IMR-90 (cell line): Measurements from ENCODE around the gene CDK17. TPM values are rescaled to one million over a fixed set of nuclear protein-coding genes. Genes with fewer than 3 reads are reported as not detected.

Experiments
- ATAC-seq: fragments of 200-7000 bp; cut with Tn5 transposase; 2 replicates; pipeline ENCODE4 v1.9.1; 2020; ENCODE audit warnings: low read depth, mild to moderate bottlenecking, moderate library complexity
- BruUV-seq: library from RNA; stranded (reverse); fragments of 400-500 nt; replicated peaks from 2 replicates; lab custom pipeline; 2021; lab: Mats Ljungman, UMichigan
- CTCF ChIA-PET: fragments of 300-600 bp; formaldehyde crosslinking; extraction: SDS; loops from one replicate; lab custom pipeline; 2021; ENCODE audit warnings: antibody characterized with exemption; lab: Yijun Ruan, JAX
- POLR2A ChIA-PET: fragments of 300-600 bp; sonication (Branson Sonifier 250); formaldehyde crosslinking; loops from one replicate; lab custom pipeline; 2022; ENCODE audit warnings: antibody characterized with exemption; ENCODE audit not compliant: unreplicated experiment; lab: Charles Lee
- DNase-seq: peaks from one replicate; pipeline ENCODE4 v3.0.0; 2013
- H2AFZ ChIP-seq: replicated peaks from 2 replicates; pipeline ENCODE3; 2013; ENCODE audit warnings: low read length, mild to moderate bottlenecking; ENCODE audit not compliant: poor library complexity
- H2AK5ac ChIP-seq: 2 replicates; pipeline ENCODE4 v1.6.1; 2013; ENCODE audit warnings: low read depth, low read length, inconsistent platforms
- H2AK9ac ChIP-seq: replicated peaks from 2 replicates; pipeline ENCODE3; 2013; ENCODE audit warnings: mild to moderate bottlenecking, low read depth, low read length, moderate library complexity; ENCODE audit not compliant: poor library complexity
- H2BK120ac ChIP-seq: 2 replicates; pipeline ENCODE4 v1.6.1; 2013; ENCODE audit warnings: low read depth, low read length, inconsistent platforms
- H2BK15ac ChIP-seq: 3 replicates; pipeline ENCODE4 v1.6.1; 2013; ENCODE audit warnings: low read depth, low read length, inconsistent platforms
- H2BK20ac ChIP-seq: 2 replicates; pipeline ENCODE4 v1.6.1; 2013; ENCODE audit warnings: low read depth, mild to moderate bottlenecking, inconsistent platforms, low read length, moderate library complexity
- H2BK5ac ChIP-seq: 2 replicates; pipeline ENCODE4 v1.6.1; 2013; ENCODE audit warnings: mild to moderate bottlenecking, low read depth, low read length, inconsistent platforms; ENCODE audit not compliant: poor library complexity, severe bottlenecking
- H3K14ac ChIP-seq: replicated peaks from 2 replicates; pipeline ENCODE4 v1.6.1; 2013; ENCODE audit warnings: low read depth, low read length, inconsistent platforms
- H3K18ac ChIP-seq: 2 replicates; pipeline ENCODE4 v1.6.1; 2013; ENCODE audit warnings: low read depth, low read length, control low read depth
- H3K23ac ChIP-seq: 2 replicates; pipeline ENCODE4 v1.6.1; 2013; ENCODE audit warnings: low read depth, low read length, inconsistent platforms
- H3K27ac ChIP-seq: 2 replicates; pipeline ENCODE4 v1.5.1; 2013; ENCODE audit warnings: mild to moderate bottlenecking, control low read depth, low read length; ENCODE audit not compliant: insufficient read depth
- H3K27me3 ChIP-seq: 2 replicates; pipeline ENCODE4 v1.6.1; 2013; ENCODE audit warnings: low read length; ENCODE audit not compliant: control insufficient read depth, insufficient read depth
- H3K36me3 ChIP-seq: 2 replicates; pipeline ENCODE4 v1.6.1; 2013; ENCODE audit warnings: low read length, mixed read lengths; ENCODE audit not compliant: control insufficient read depth, insufficient read depth
- H3K4ac ChIP-seq: 2 replicates; pipeline ENCODE4 v1.6.1; 2013; ENCODE audit warnings: low read depth, low read length, inconsistent platforms
- H3K4me1 ChIP-seq: 2 replicates; pipeline ENCODE4 v1.6.1; 2013; ENCODE audit warnings: low read length, mixed read lengths; ENCODE audit not compliant: control insufficient read depth, insufficient read depth
- H3K4me2 ChIP-seq: 2 replicates; pipeline ENCODE4 v1.6.1; 2013; ENCODE audit warnings: low read depth, mild to moderate bottlenecking, control low read depth, low read length, moderate library complexity
- H3K4me3 ChIP-seq: 2 replicates; pipeline ENCODE4 v1.5.1; 2013; ENCODE audit warnings: low read depth, mild to moderate bottlenecking, control low read depth, low read length, moderate library complexity; ENCODE audit not compliant: insufficient read depth
- H3K56ac ChIP-seq: 2 replicates; pipeline ENCODE4 v1.6.1; 2013; ENCODE audit warnings: low read length, inconsistent platforms; ENCODE audit not compliant: insufficient read depth; ENCODE audit errors: extremely low read depth
- H3K79me1 ChIP-seq, 2 experiments: 2 replicates each; pipeline ENCODE4 v1.6.1; 2013; ENCODE audit warnings: low read length in 2 of 2, inconsistent platforms in 1 of 2, low read depth in 1 of 2
- H3K9ac ChIP-seq: 2 replicates; pipeline ENCODE4 v1.6.1; 2013; ENCODE audit warnings: low read depth, low read length, control low read depth
- H3K9me1 ChIP-seq: 2 replicates; pipeline ENCODE4 v1.6.1; 2013; ENCODE audit warnings: low read length, inconsistent platforms; ENCODE audit not compliant: insufficient read depth
- H3K9me3 ChIP-seq: 2 replicates; pipeline ENCODE4 v1.6.1; 2013; ENCODE audit warnings: low read length; ENCODE audit not compliant: control insufficient read depth, insufficient read depth
- H4K20me1 ChIP-seq: 2 replicates; pipeline ENCODE4 v1.6.1; 2013; ENCODE audit warnings: low read length, inconsistent platforms; ENCODE audit not compliant: insufficient read depth
- H4K5ac ChIP-seq: 2 replicates; pipeline ENCODE4 v1.6.1; 2013; ENCODE audit warnings: mild to moderate bottlenecking, low read depth, low read length, control low read depth
- H4K8ac ChIP-seq, 2 experiments: 2 replicates each; pipeline ENCODE4 v1.6.1; 2013; ENCODE audit warnings: low read depth in 2 of 2, low read length in 2 of 2, control low read depth in 1 of 2, inconsistent platforms in 1 of 2
- H4K91ac ChIP-seq: 2 replicates; pipeline ENCODE4 v1.6.1; 2013; ENCODE audit warnings: low read depth, low read length, inconsistent platforms; ENCODE audit not compliant: insufficient read depth
- CEBPB ChIP-seq: IDR thresholded peaks from 2 replicates; pipeline ENCODE4 v1.6.1; 2012; ENCODE audit warnings: low read depth, low read length, improper control_type of control experiment
- FOS ChIP-seq: fragments of 150-350 bp; IDR thresholded peaks from 2 replicates; pipeline ENCODE4 v1.6.1; 2016; ENCODE audit warnings: low read depth, low read length
- MAFK ChIP-seq: IDR thresholded peaks from 2 replicates; pipeline ENCODE4 v1.6.1; 2012; ENCODE audit warnings: low read depth, low read length, improper control_type of control experiment
- MAZ ChIP-seq: IDR thresholded peaks from 2 replicates; pipeline ENCODE4 v1.6.1; 2012; ENCODE audit warnings: low read depth, mild to moderate bottlenecking, low read length, improper control_type of control experiment, moderate library complexity, borderline replicate concordance
- MXI1 ChIP-seq: IDR thresholded peaks from 2 replicates; pipeline ENCODE4 v1.6.1; 2012; ENCODE audit warnings: low read depth, mild to moderate bottlenecking, low read length, moderate library complexity, borderline replicate concordance
- RAD21 ChIP-seq: IDR thresholded peaks from 2 replicates; pipeline ENCODE4 v1.6.1; 2012; ENCODE audit warnings: low read length, improper control_type of control experiment
- RCOR1 ChIP-seq: IDR thresholded peaks from 2 replicates; pipeline ENCODE4 v1.6.1; 2012; ENCODE audit warnings: mild to moderate bottlenecking, low read length, improper control_type of control experiment; ENCODE audit not compliant: insufficient replicate concordance
- RFX5 ChIP-seq: IDR thresholded peaks from 2 replicates; pipeline ENCODE4 v1.8.0; 2012; ENCODE audit warnings: low read depth, mild to moderate bottlenecking, low read length, moderate library complexity
- SMC3 ChIP-seq: fragments of 150-350 bp; IDR thresholded peaks from 2 replicates; pipeline ENCODE4 v1.6.1; 2016; ENCODE audit warnings: low read depth, mild to moderate bottlenecking, antibody characterized with exemption, low read length, moderate library complexity
- USF2 ChIP-seq: fragments of 150-350 bp; IDR thresholded peaks from 2 replicates; pipeline ENCODE4 v1.6.1; 2017; ENCODE audit warnings: mild to moderate bottlenecking, antibody characterized with exemption, low read length, low read depth
- WGBS, 2 experiments: methylation state at CpG; one replicate each; pipeline versions ENCODE4 v1.1.5 to v1.1.7; 2013; ENCODE audit warnings: missing lambda C conversion rate in 2 of 2; ENCODE audit not compliant: insufficient read length in 1 of 2; ENCODE audit errors: extremely low coverage in 2 of 2; 5-methylcytosine and 5-hydroxymethylcytosine counted together
- dilution Hi-C: fragments of 300-500 bp; cut with HindIII; formaldehyde crosslinking; loops from one replicate; pipeline ENCODE4 v1.14.3; 2018; ENCODE audit warnings: low sequenced_read_pairs; ENCODE audit not compliant: unreplicated experiment
- in situ Hi-C: fragments of 300-500 bp; cut with MboI; formaldehyde crosslinking; loops from 3 replicates; pipeline ENCODE4 v1.14.3; 2019; ENCODE audit warnings: low sequenced_read_pairs, inconsistent platforms, mixed read lengths
- intact Hi-C: fragments of 100-400 bp; cut with micrococcal nuclease; formaldehyde crosslinking; loops from 2 replicates; pipeline ENCODE4 v1.10.0; 2022
- polyA plus RNA-seq, 3 experiments: library from polyadenylated mRNA; depleted of rRNA; stranded (reverse); fragments of >200 nt; gene quantifications; 2 replicates each; pipeline ENCODE4 v1.2.3, GENCODE V29; 2012; ENCODE audit warnings: low replicate concordance in 1 of 3
- total RNA-seq: library from RNA; depleted of rRNA; stranded (reverse); fragments of >200 nt; gene quantifications from 2 replicates; pipeline ENCODE4 v1.2.3, GENCODE V29; 2012
- TF ChIP-seq, protein P1 (sequence below): fragments of 150-350 bp; IDR thresholded peaks from 2 replicates; pipeline ENCODE4 v1.6.1; 2016; ENCODE audit warnings: low read depth, mild to moderate bottlenecking, low read length, moderate library complexity, borderline replicate concordance

Gene CDK17
- total and polyA plus RNA-seq, 2 of the 4 experiments (the other 2 are of a cell fraction): 14.5 to 50.2 TPM

DNA sequence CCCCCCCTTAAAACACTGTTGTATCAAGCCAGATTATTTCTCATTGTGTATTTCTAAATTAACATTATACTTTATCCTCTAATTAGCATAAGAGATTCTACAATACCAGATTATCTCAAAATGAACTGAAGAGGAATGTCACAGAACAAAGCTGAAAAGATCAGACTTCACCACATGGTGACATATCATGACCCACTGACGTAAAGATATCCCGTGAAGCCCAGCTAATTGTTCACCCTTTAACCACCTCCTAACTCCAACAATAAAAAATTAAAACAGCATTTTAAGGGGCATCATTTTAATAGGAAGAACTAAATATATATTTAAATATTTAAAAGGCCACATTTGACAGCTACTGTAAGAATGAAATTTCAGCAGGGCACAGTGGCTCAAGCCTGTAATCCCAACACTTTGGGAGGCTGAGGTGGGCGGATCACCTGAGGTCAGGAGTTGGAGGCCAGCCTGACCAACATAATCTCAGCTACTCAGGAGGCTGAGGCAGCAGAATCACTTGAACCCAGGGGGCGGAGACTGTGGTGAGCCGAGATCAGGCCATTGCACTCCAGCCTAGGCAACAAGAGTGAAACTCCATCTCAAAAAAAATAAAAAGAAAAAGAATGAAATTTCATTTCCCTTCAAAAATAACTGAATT, 29.0 kb downstream of the CDK17 start (continued):
- no peak for TF ChIP-seq USF2

DNA sequence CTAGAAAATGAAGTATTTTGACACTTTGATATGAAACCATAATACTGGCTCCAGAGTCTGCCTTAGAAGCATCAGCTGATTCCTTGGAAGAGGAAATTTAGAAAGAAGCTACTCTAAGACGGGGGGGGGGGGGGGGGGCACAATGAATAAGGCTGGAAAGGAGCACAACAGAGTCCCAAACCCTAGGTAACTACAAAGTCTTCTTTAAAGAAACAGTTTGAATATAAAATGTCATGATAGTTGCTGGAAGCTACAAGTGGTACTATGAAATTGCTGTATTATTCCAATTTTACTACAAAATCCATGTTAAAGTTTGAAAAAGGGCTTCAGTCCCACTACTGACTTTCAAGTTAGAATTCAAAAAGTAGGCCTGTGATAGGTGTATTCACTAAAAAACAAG, 31.6 kb downstream of the CDK17 start:
- no peak overlapping the region for H3K4ac ChIP-seq
- dilution Hi-C loops (no loop called here), in situ Hi-C loops (no loop called here), intact Hi-C loops (no loop called here)
- no peak overlapping the region for H3K14ac ChIP-seq
- H4K5ac ChIP-seq: no peak overlapping the region
- POLR2A ChIA-PET: no interaction called here
- no peak for ATAC-seq
- H3K27me3 ChIP-seq: no peaks in the 10 kb centered on the region
- no peak for DNase-seq
- WGBS, 2 experiments: no CpG with 5 or more reads among the region's 1 CpG
- no peak overlapping the region for H2AFZ ChIP-seq
- no peak overlapping the region for H3K23ac ChIP-seq
- H3K9me3 ChIP-seq: no peaks in the 10 kb centered on the region
- H3K4me3 ChIP-seq: no peak overlapping the region
- no peak overlapping the region for H3K56ac ChIP-seq
- H3K4me1 ChIP-seq: peaks cover 6% of the 10 kb centered on the region
- no peak overlapping the region for H3K27ac ChIP-seq
- BruUV-seq: no TSS peak
- no peak overlapping the region for H2AK5ac ChIP-seq
- no peak overlapping the region for H4K91ac ChIP-seq
- H3K4me2 ChIP-seq: no peak overlapping the region
- H3K79me1 ChIP-seq: peaks cover 3 to 63% of the 10 kb centered on the region in 2 experiments; a peak in 3 of 4 replicates
- H2AK9ac ChIP-seq: no peak overlapping the region
- H3K18ac ChIP-seq: no peak overlapping the region
- H3K9me1 ChIP-seq: no peaks in the 10 kb centered on the region; the same call in 1 of the 2 replicates
- 0 out of 2 replicates have a peak, but pooled peaks cover 1% of the 10 kb centered on the region for H3K36me3 ChIP-seq
- H4K20me1 ChIP-seq: peaks cover 74% of the 10 kb centered on the region
- H2BK120ac ChIP-seq: no peak overlapping the region
- CTCF ChIA-PET: no interaction called here
- no peak overlapping the region for H2BK20ac ChIP-seq
- no peak overlapping the region for H2BK5ac ChIP-seq
- H3K9ac ChIP-seq: no peak overlapping the region
- H2BK15ac ChIP-seq: no peak overlapping the region
- H4K8ac ChIP-seq: no peak overlapping the region
- TF ChIP-seq, protein P1, sequence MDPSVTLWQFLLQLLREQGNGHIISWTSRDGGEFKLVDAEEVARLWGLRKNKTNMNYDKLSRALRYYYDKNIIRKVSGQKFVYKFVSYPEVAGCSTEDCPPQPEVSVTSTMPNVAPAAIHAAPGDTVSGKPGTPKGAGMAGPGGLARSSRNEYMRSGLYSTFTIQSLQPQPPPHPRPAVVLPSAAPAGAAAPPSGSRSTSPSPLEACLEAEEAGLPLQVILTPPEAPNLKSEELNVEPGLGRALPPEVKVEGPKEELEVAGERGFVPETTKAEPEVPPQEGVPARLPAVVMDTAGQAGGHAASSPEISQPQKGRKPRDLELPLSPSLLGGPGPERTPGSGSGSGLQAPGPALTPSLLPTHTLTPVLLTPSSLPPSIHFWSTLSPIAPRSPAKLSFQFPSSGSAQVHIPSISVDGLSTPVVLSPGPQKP: no peak
- TF ChIP-seq MAFK (no peak), RCOR1 (no peak), MAZ (no peak), CEBPB (no peak), FOS (no peak), RAD21 (no peak), SMC3 (no peak), USF2 (no peak), RFX5 (no peak), MXI1 (no peak)
